ENCODE results near the gene ATF4.
A peak's percentile ranks its signal among the peaks of the same experiment; 100 is the strongest.

Gene ATF4

GRCh38 chr22:39498802-39499201 is 21.6 kb upstream of the ATF4 start:
- Histone ChIP-seq H3K9me2 (replicated peaks; ENCODE audit: insufficient read depth, low read length) (no peaks in the 10 kb centered on the region), H4K20me1 (ENCODE audit: low read depth, low read length) (no peaks in the 10 kb centered on the region), H3K4me2 (ENCODE audit: low read depth, low read length, poor library complexity, severe bottlenecking) (no peak overlapping the region), H3K4me3 (ENCODE audit: insufficient read depth, low read length, poor library complexity, severe bottlenecking) (no peak overlapping the region), H2AFZ (ENCODE audit: low read depth, low read length, severe bottlenecking) (no peak overlapping the region), H3K27ac (ENCODE audit: low read depth, low read length) (no peak overlapping the region), H3K9ac (ENCODE audit: low read length) (no peak overlapping the region), H3F3A (ENCODE audit: insufficient read depth) (peaks cover 5% of the 10 kb centered on the region; the same call in 1 of the 2 replicates), H3K9me3 (ENCODE audit: insufficient read depth, low read length) (no peaks in the 10 kb centered on the region), H3K79me2 (ENCODE audit: insufficient read depth, low read length) (peaks cover 14% of the 10 kb centered on the region), H3K27me3 (ENCODE audit: low read length) (no peaks in the 10 kb centered on the region), H3K36me3 (ENCODE audit: low read length) (no peaks in the 10 kb centered on the region)
- no peak for TF ChIP-seq EZH2phosphoT487 (conservative IDR thresholded peaks at IDR 0.05; ENCODE audit: low read length)
- no peak for TF ChIP-seq CTCF (IDR thresholded peaks at IDR 0.05; ENCODE audit: insufficient read depth, low read length, poor library complexity, severe bottlenecking)

- Histone ChIP-seq H3K27me3 (ENCODE audit: low read length) (no peaks in the 10 kb centered on the region), H3K79me2 (ENCODE audit: insufficient read depth, low read length) (peaks cover 27% of the 10 kb centered on the region), H4K20me1 (ENCODE audit: low read depth, low read length) (no peaks in the 10 kb centered on the region), H2AFZ (ENCODE audit: low read depth, low read length, severe bottlenecking) (no peak overlapping the region), H3K9ac (ENCODE audit: low read length) (no peak overlapping the region), H3K4me3 (ENCODE audit: insufficient read depth, low read length, poor library complexity, severe bottlenecking) (no peak overlapping the region), H3K4me2 (ENCODE audit: low read depth, low read length, poor library complexity, severe bottlenecking) (no peak overlapping the region), H3K9me2 (replicated peaks; ENCODE audit: insufficient read depth, low read length) (no peaks in the 10 kb centered on the region), H3K36me3 (ENCODE audit: low read length) (no peaks in the 10 kb centered on the region), H3K9me3 (ENCODE audit: insufficient read depth, low read length) (no peaks in the 10 kb centered on the region), H3F3A (ENCODE audit: insufficient read depth) (no peaks in the 10 kb centered on the region), H3K27ac (ENCODE audit: low read depth, low read length) (no peak overlapping the region)
- TF ChIP-seq EZH2phosphoT487 (conservative IDR thresholded peaks at IDR 0.05; ENCODE audit: low read length) = no peak
- TF ChIP-seq CTCF (IDR thresholded peaks at IDR 0.05; ENCODE audit: insufficient read depth, low read length, poor library complexity, severe bottlenecking) = no peak
These were observed 20.3 kb upstream of the ATF4 start for GRCh38 chr22:39500101-39500500.

- TF ChIP-seq EZH2phosphoT487 (conservative IDR thresholded peaks at IDR 0.05; ENCODE audit: low read length) (no peak), CTCF (IDR thresholded peaks at IDR 0.05; ENCODE audit: insufficient read depth, low read length, poor library complexity, severe bottlenecking) (no peak)
- Histone ChIP-seq H4K20me1 (ENCODE audit: low read depth, low read length) (no peaks in the 10 kb centered on the region), H3K9ac (ENCODE audit: low read length) (peak overlapping the region; percentile 93; the same call in 1 of the 2 replicates), H3K9me2 (replicated peaks; ENCODE audit: insufficient read depth, low read length) (no peaks in the 10 kb centered on the region), H3K36me3 (ENCODE audit: low read length) (no peaks in the 10 kb centered on the region), H3K79me2 (ENCODE audit: insufficient read depth, low read length) (peaks cover 42% of the 10 kb centered on the region), H3K4me3 (ENCODE audit: insufficient read depth, low read length, poor library complexity, severe bottlenecking) (peak overlapping the region; percentile 93), H3K27ac (ENCODE audit: low read depth, low read length) (no peak overlapping the region), H3K27me3 (ENCODE audit: low read length) (no peaks in the 10 kb centered on the region), H3K4me2 (ENCODE audit: low read depth, low read length, poor library complexity, severe bottlenecking) (peak overlapping the region; percentile 92), H3K9me3 (ENCODE audit: insufficient read depth, low read length) (no peaks in the 10 kb centered on the region), H3F3A (ENCODE audit: insufficient read depth) (no peaks in the 10 kb centered on the region), H2AFZ (ENCODE audit: low read depth, low read length, severe bottlenecking) (peak overlapping the region; percentile 45)
These were observed 18.7 kb upstream of the ATF4 start for GRCh38 chr22:39501644-39502108.

Data from SU-DHL-6 (cell line).